GM12878 (cell line): ENCODE data around the gene IL17A. TPM values are rescaled to one million over a fixed set of nuclear protein-coding genes. Genes with fewer than 3 reads are reported as not detected.
A peak's percentile ranks its signal among the peaks of the same experiment; 100 is the strongest.

Source experiments
- IKZF2 ChIP-seq, 2 experiments: fragments of 450-650 bp; IDR thresholded peaks; 2 replicates each; pipeline ENCODE4 v1.6.1; 2017; ENCODE audit warnings: mild to moderate bottlenecking in 2 of 2, moderate library complexity in 2 of 2
- MEF2B ChIP-seq: fragments of 450-650 bp; IDR thresholded peaks from 2 replicates; pipeline ENCODE4 v1.6.1; 2018; ENCODE audit warnings: mild to moderate bottlenecking, moderate library complexity; ENCODE audit not compliant: partially characterized antibody, poor library complexity, severe bottlenecking
- NRF1 ChIP-seq: conservative IDR thresholded peaks from 2 replicates; pipeline ENCODE4 v1.6.1; 2011; ENCODE audit warnings: mild to moderate bottlenecking, low read depth, low read length, improper control_type of control experiment
- PAX8 ChIP-seq: fragments of 450-650 bp; IDR thresholded peaks from 2 replicates; pipeline ENCODE4 v1.6.1; 2017; ENCODE audit warnings: mild to moderate bottlenecking, moderate library complexity
- RAD51 ChIP-seq: fragments of 450-650 bp; IDR thresholded peaks from 2 replicates; pipeline ENCODE4 v1.6.1; 2016; ENCODE audit warnings: moderate library complexity, mild to moderate bottlenecking, inconsistent platforms
- RBBP5 ChIP-seq: fragments of 200-600 bp; sonication (generic); conservative IDR thresholded peaks from 2 replicates; pipeline ENCODE4 v1.6.1; 2016
- RELA ChIP-seq: fragments of 450-650 bp; IDR thresholded peaks from 2 replicates; pipeline ENCODE4 v1.8.0; 2014; ENCODE audit warnings: borderline replicate concordance; ENCODE audit not compliant: partially characterized antibody
- RUNX3 ChIP-seq: IDR thresholded peaks from 2 replicates; pipeline ENCODE4 v1.6.1; 2012; ENCODE audit warnings: low read length, inconsistent platforms
- STAT1 ChIP-seq: fragments of 450-650 bp; conservative IDR thresholded peaks from 2 replicates; pipeline ENCODE4 v1.6.1; 2014; ENCODE audit warnings: antibody characterized with exemption, mild to moderate bottlenecking
- SUPT20H ChIP-seq: IDR thresholded peaks from 2 replicates; pipeline ENCODE4 v1.6.1; 2011; ENCODE audit warnings: low read depth, mild to moderate bottlenecking, low read length, moderate library complexity, borderline replicate concordance; ENCODE audit not compliant: control insufficient read depth
- TAF1 ChIP-seq: IDR thresholded peaks from 2 replicates; pipeline ENCODE4 v1.6.1; 2011; ENCODE audit warnings: mild to moderate bottlenecking, low read depth, low read length, borderline replicate concordance
- polyA plus RNA-seq, 11 experiments: library from polyadenylated mRNA; depleted of rRNA in 4 of 11; unstranded in 6 of 11; stranded (reverse) in 5 of 11; fragments of >200 nt; fragmentation: Nextera tagmentation in 4 of 11; fragmentation: Illumina TruSeq in 1 of 11; extraction: Ambion mirVana in 4 of 11; extraction: Trizol in 1 of 11; gene quantifications; 1 replicate in 1 of 11; 2 replicates in 10 of 11; pipeline versions ENCODE4 v1.2.1 to v1.2.3, GENCODE V29; 2011 to 2016; ENCODE audit warnings: inconsistent platforms in 2 of 11, missing spikeins in 2 of 11, low read depth in 1 of 11
- total RNA-seq, 4 experiments: library from RNA; depleted of rRNA in 3 of 4; stranded (reverse); fragments of >200 nt in 3 of 4; fragmentation: Illumina TruSeq in 1 of 4; extraction: Trizol in 1 of 4; gene quantifications; 2 replicates each; pipeline versions ENCODE4 v1.2.1 to v1.2.3, GENCODE V29; 2013 to 2021
- TF ChIP-seq, protein P1 (sequence below): fragments of 450-650 bp; formaldehyde crosslinking; IDR thresholded peaks from 2 replicates; pipeline ENCODE4 v1.4.0; 2020; ENCODE audit warnings: mild to moderate bottlenecking, moderate library complexity
- TF ChIP-seq, protein P2 (sequence below): fragments of 150-350 bp; IDR thresholded peaks from 2 replicates; pipeline ENCODE4 v1.6.1; 2014; ENCODE audit warnings: mild to moderate bottlenecking, low read depth, low read length
- TF ChIP-seq, protein P3 (sequence below): IDR thresholded peaks from 2 replicates; pipeline ENCODE4 v1.6.1; 2012; ENCODE audit warnings: mild to moderate bottlenecking, low read depth, low read length
- TF ChIP-seq, protein P4 (sequence below): IDR thresholded peaks from 2 replicates; pipeline ENCODE4 v1.6.1; 2012; ENCODE audit warnings: low read depth, low read length, improper control_type of control experiment
- TF ChIP-seq, protein P5 (sequence below): IDR thresholded peaks from 2 replicates; pipeline ENCODE4 v1.6.1; 2011; ENCODE audit warnings: mild to moderate bottlenecking, low read depth, low read length, moderate library complexity; ENCODE audit not compliant: insufficient replicate concordance

IL17A gene
- total and polyA plus RNA-seq, 10 of the 15 experiments (the other 5 are each of a cell fraction or from before 2014, with no cell fraction given) = not detected

DNA sequence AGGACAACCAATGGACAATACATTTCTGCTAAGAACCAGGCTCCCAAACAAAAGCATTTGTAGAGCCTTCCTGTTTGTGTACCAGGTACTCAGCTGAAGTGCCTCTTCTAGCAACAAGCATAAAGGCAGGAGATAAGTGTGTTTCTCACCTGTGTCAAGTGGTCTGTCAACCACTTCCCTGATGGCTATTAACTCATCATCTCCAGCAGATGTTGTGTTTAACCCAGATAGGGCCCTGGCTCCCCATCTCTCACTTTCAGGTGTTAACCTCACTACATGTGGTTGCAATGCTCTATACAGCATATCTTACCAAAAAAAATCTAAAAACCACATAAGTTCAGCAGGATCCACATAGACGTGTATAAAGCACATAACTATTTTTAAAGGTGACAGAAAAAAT, 9.6 kb upstream of the IL17A start (continued):
- TF ChIP-seq, protein P1, sequence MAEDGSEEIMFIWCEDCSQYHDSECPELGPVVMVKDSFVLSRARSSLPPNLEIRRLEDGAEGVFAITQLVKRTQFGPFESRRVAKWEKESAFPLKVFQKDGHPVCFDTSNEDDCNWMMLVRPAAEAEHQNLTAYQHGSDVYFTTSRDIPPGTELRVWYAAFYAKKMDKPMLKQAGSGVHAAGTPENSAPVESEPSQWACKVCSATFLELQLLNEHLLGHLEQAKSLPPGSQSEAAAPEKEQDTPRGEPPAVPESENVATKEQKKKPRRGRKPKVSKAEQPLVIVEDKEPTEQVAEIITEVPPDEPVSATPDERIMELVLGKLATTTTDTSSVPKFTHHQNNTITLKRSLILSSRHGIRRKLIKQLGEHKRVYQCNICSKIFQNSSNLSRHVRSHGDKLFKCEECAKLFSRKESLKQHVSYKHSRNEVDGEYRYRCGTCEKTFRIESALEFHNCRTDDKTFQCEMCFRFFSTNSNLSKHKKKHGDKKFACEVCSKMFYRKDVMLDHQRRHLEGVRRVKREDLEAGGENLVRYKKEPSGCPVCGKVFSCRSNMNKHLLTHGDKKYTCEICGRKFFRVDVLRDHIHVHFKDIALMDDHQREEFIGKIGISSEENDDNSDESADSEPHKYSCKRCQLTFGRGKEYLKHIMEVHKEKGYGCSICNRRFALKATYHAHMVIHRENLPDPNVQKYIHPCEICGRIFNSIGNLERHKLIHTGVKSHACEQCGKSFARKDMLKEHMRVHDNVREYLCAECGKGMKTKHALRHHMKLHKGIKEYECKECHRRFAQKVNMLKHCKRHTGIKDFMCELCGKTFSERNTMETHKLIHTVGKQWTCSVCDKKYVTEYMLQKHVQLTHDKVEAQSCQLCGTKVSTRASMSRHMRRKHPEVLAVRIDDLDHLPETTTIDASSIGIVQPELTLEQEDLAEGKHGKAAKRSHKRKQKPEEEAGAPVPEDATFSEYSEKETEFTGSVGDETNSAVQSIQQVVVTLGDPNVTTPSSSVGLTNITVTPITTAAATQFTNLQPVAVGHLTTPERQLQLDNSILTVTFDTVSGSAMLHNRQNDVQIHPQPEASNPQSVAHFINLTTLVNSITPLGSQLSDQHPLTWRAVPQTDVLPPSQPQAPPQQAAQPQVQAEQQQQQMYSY = no peak
- TF ChIP-seq RELA = no peak
- no peak for TF ChIP-seq PAX8
- no peak for TF ChIP-seq RBBP5
- TF ChIP-seq RUNX3 = peak; percentile 91
- TF ChIP-seq STAT1 = no peak
- TF ChIP-seq NRF1 = no peak
- TF ChIP-seq, protein P2, sequence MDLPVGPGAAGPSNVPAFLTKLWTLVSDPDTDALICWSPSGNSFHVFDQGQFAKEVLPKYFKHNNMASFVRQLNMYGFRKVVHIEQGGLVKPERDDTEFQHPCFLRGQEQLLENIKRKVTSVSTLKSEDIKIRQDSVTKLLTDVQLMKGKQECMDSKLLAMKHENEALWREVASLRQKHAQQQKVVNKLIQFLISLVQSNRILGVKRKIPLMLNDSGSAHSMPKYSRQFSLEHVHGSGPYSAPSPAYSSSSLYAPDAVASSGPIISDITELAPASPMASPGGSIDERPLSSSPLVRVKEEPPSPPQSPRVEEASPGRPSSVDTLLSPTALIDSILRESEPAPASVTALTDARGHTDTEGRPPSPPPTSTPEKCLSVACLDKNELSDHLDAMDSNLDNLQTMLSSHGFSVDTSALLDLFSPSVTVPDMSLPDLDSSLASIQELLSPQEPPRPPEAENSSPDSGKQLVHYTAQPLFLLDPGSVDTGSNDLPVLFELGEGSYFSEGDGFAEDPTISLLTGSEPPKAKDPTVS = no peak
- no peak for TF ChIP-seq RAD51
- TF ChIP-seq IKZF2 (IDR thresholded peaks at IDR 0.05) = peak; percentile 22 to 33; a peak in 3 of 4 replicates
- TF ChIP-seq, protein P3, sequence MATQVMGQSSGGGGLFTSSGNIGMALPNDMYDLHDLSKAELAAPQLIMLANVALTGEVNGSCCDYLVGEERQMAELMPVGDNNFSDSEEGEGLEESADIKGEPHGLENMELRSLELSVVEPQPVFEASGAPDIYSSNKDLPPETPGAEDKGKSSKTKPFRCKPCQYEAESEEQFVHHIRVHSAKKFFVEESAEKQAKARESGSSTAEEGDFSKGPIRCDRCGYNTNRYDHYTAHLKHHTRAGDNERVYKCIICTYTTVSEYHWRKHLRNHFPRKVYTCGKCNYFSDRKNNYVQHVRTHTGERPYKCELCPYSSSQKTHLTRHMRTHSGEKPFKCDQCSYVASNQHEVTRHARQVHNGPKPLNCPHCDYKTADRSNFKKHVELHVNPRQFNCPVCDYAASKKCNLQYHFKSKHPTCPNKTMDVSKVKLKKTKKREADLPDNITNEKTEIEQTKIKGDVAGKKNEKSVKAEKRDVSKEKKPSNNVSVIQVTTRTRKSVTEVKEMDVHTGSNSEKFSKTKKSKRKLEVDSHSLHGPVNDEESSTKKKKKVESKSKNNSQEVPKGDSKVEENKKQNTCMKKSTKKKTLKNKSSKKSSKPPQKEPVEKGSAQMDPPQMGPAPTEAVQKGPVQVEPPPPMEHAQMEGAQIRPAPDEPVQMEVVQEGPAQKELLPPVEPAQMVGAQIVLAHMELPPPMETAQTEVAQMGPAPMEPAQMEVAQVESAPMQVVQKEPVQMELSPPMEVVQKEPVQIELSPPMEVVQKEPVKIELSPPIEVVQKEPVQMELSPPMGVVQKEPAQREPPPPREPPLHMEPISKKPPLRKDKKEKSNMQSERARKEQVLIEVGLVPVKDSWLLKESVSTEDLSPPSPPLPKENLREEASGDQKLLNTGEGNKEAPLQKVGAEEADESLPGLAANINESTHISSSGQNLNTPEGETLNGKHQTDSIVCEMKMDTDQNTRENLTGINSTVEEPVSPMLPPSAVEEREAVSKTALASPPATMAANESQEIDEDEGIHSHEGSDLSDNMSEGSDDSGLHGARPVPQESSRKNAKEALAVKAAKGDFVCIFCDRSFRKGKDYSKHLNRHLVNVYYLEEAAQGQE = no peak
- no peak for TF ChIP-seq MEF2B
- TF ChIP-seq SUPT20H = no peak
- TF ChIP-seq TAF1 = no peak
- TF ChIP-seq, protein P4, sequence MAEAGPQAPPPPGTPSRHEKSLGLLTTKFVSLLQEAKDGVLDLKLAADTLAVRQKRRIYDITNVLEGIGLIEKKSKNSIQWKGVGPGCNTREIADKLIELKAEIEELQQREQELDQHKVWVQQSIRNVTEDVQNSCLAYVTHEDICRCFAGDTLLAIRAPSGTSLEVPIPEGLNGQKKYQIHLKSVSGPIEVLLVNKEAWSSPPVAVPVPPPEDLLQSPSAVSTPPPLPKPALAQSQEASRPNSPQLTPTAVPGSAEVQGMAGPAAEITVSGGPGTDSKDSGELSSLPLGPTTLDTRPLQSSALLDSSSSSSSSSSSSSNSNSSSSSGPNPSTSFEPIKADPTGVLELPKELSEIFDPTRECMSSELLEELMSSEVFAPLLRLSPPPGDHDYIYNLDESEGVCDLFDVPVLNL = no peak
- TF ChIP-seq, protein P5, sequence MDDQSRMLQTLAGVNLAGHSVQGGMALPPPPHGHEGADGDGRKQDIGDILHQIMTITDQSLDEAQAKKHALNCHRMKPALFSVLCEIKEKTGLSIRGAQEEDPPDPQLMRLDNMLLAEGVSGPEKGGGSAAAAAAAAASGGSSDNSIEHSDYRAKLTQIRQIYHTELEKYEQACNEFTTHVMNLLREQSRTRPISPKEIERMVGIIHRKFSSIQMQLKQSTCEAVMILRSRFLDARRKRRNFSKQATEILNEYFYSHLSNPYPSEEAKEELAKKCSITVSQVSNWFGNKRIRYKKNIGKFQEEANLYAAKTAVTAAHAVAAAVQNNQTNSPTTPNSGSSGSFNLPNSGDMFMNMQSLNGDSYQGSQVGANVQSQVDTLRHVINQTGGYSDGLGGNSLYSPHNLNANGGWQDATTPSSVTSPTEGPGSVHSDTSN = no peak
